ENCODE results near the gene SLC22A2. TPM values are rescaled to one million over a fixed set of nuclear protein-coding genes. Genes with fewer than 3 reads are reported as not detected.

SLC22A2 gene
- total and polyA plus RNA-seq, 9 of the 15 experiments (the other 6 are each of a cell fraction or from before 2014, with no cell fraction given) = not detected

DNA sequence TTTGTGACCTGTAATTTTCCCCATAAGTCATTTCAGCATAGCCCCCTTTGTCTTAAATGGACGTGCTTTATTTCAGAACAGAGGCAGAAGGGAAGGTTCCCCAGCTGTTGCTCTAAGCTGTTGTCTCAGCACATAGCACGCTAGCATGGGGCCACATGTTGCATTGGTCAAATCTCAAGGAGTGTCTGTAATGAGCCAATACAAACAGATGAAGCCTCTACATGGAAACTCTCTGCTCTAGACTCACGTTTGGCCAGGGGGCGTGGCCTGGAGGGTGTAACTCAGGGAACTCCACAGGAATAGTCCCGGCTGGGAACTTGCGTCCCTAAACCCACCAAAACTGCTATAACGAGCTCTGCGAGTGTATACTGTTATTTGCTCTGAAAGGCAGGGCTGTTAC is 35.2 kb upstream of the SLC22A2 start:
- TF ChIP-seq RBM34 (IDR thresholded peaks at IDR 0.05; ENCODE audit: borderline replicate concordance, insufficient read depth, low read length) (no peak), ELF2 (CRISPR knock-in tag; IDR thresholded peaks at IDR 0.05) (no peak), RFX7 (CRISPR knock-in tag; IDR thresholded peaks at IDR 0.05) (no peak), SMAD4 (CRISPR knock-in tag; conservative IDR thresholded peaks at IDR 0.05) (no peak), HDGF (IDR thresholded peaks at IDR 0.05) (no peak), RBM22 (IDR thresholded peaks at IDR 0.05; ENCODE audit: low read depth, low read length, poor library complexity, severe bottlenecking) (no peak), ZNF282 (CRISPR knock-in tag; IDR thresholded peaks at IDR 0.05) (no peak), MTF1 (CRISPR knock-in tag; IDR thresholded peaks at IDR 0.05; ENCODE audit: borderline replicate concordance) (no peak), ZNF316 (IDR thresholded peaks at IDR 0.05) (no peak), ZNF436 (CRISPR knock-in tag; IDR thresholded peaks at IDR 0.05) (no peak), BCOR (IDR thresholded peaks at IDR 0.05) (no peak), HNRNPUL1 (IDR thresholded peaks at IDR 0.05; ENCODE audit: low read length) (no peak), GATAD2A (IDR thresholded peaks at IDR 0.05) (no peak)
- TF ChIP-seq, protein P1, sequence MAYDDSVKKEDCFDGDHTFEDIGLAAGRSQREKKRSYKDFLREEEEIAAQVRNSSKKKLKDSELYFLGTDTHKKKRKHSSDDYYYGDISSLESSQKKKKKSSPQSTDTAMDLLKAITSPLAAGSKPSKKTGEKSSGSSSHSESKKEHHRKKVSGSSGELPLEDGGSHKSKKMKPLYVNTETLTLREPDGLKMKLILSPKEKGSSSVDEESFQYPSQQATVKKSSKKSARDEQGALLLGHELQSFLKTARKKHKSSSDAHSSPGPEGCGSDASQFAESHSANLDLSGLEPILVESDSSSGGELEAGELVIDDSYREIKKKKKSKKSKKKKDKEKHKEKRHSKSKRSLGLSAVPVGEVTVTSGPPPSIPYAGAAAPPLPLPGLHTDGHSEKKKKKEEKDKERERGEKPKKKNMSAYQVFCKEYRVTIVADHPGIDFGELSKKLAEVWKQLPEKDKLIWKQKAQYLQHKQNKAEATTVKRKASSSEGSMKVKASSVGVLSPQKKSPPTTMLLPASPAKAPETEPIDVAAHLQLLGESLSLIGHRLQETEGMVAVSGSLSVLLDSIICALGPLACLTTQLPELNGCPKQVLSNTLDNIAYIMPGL (CRISPR knock-in tag; IDR thresholded peaks at IDR 0.05) = no peak
- TF ChIP-seq, protein P2, sequence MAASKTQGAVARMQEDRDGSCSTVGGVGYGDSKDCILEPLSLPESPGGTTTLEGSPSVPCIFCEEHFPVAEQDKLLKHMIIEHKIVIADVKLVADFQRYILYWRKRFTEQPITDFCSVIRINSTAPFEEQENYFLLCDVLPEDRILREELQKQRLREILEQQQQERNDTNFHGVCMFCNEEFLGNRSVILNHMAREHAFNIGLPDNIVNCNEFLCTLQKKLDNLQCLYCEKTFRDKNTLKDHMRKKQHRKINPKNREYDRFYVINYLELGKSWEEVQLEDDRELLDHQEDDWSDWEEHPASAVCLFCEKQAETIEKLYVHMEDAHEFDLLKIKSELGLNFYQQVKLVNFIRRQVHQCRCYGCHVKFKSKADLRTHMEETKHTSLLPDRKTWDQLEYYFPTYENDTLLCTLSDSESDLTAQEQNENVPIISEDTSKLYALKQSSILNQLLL (CRISPR knock-in tag; IDR thresholded peaks at IDR 0.05; ENCODE audit: borderline replicate concordance) = no peak
- Histone ChIP-seq H4K20me1 (replicated peaks; ENCODE audit: control insufficient read depth, insufficient read depth, low read length) (no peaks in the 10 kb centered on the region), H3K27me3 (ENCODE audit: control insufficient read depth in 2 of 2, insufficient read depth in 2 of 2, low read length in 2 of 2) (peaks cover 5 to 14% of the 10 kb centered on the region in 2 experiments; a peak in 3 of 5 replicates), H3K9ac (ENCODE audit: insufficient read depth in 1 of 2, low read depth in 2 of 2, low read length in 2 of 2) (no peak overlapping the region), H3K79me2 (ENCODE audit: control insufficient read depth, insufficient read depth, low read length) (no peaks in the 10 kb centered on the region), H3K4me1 (replicated peaks in 1 of 2; ENCODE audit: control insufficient read depth in 2 of 2, insufficient read depth in 2 of 2, low read length in 2 of 2) (no peaks in the 10 kb centered on the region), H3K4me3 (no peak overlapping the region), H3K36me3 (ENCODE audit: control insufficient read depth, insufficient read depth, low read length) (no peaks in the 10 kb centered on the region), H3K27ac (ENCODE audit: extremely low read depth, low read depth, low read length) (no peak overlapping the region), H2AFZ (ENCODE audit: low read depth, low read length) (no peak overlapping the region), H3K4me2 (ENCODE audit: insufficient read depth, low read length) (no peak overlapping the region), H3K9me1 (ENCODE audit: control insufficient read depth, insufficient read depth, low read length) (no peaks in the 10 kb centered on the region), H3K9me3 (replicated peaks; ENCODE audit: control insufficient read depth, insufficient read depth, low read depth, low read length) (no peaks in the 10 kb centered on the region)
- ChIA-PET CTCF (ENCODE audit: low intra/inter-chr PET ratio) (no interaction called here), POLR2A (no interaction called here)
- BruUV-seq (replicated peaks) = no TSS peak
- in situ Hi-C loops (cut with MboI) (no loop called here), intact Hi-C loops (cut with micrococcal nuclease) (no loop called here)
- FAIRE-seq = no peak
- DNase-seq (ENCODE audit: extremely low read depth in 1 of 4, low spot score in 3 of 4) = no peak
- no peak for ATAC-seq
- 0% methylated on average over 8 of the region's 8 CpGs for WGBS (ENCODE audit: insufficient coverage, low coverage, missing lambda C conversion rate)

Data from K562 (cell line).